Right hindlimb (tissue), 1 donor: ENCODE measurements around the gene H2AZ2.
"Not testable (repeated sequence)": the region's sequence is repeated elsewhere in the genome, so short reads cannot be mapped to it uniquely, and the experiment has no call there.

ENCODE experiments used
- DNase-seq: peaks from one replicate; pipeline ENCODE4 v3.0.0-alpha.2; 2018

Gene H2AZ2

GRCh38 chr7:44870336-44870735 is 22.4 kb upstream of the H2AZ2 start:
- not testable (repeated sequence) for DNase-seq

- DNase-seq: peak; percentile 36
Observed at GRCh38 chr7:44867073-44867995, 19.4 kb upstream of the H2AZ2 start.

- DNase-seq: not testable (repeated sequence)
Observed at GRCh38 chr7:44861949-44862348, 14.1 kb upstream of the H2AZ2 start.

GRCh38 chr7:44858161-44858560 is 10.3 kb upstream of the H2AZ2 start:
- DNase-seq: no peak

- no peak for DNase-seq
Observed at GRCh38 chr7:44854644-44855364, 6.9 kb upstream of the H2AZ2 start.

- no peak for DNase-seq
Observed at GRCh38 chr7:44853391-44853790, 5.5 kb upstream of the H2AZ2 start.

GRCh38 chr7:44852590-44852989 is 4.7 kb upstream of the H2AZ2 start:
- DNase-seq: no peak

- no peak for DNase-seq
Observed at GRCh38 chr7:44849885-44850544, 2.1 kb upstream of the H2AZ2 start.

- DNase-seq: no peak
Observed at GRCh38 chr7:44849259-44849884, 1.5 kb upstream of the H2AZ2 start.

- peak; percentile 95 for DNase-seq
Observed at GRCh38 chr7:44847509-44847919, 373 bp downstream of the H2AZ2 start.

GRCh38 chr7:44846816-44847508 is 925 bp downstream of the H2AZ2 start:
- DNase-seq: no peak

- not testable (repeated sequence) for DNase-seq
Observed at GRCh38 chr7:44846390-44846789, 1.5 kb downstream of the H2AZ2 start.

GRCh38 chr7:44845451-44845850 is 2.4 kb downstream of the H2AZ2 start:
- DNase-seq: no peak

GRCh38 chr7:44843440-44843839 is 4.4 kb downstream of the H2AZ2 start:
- DNase-seq: not testable (repeated sequence)

GRCh38 chr7:44842675-44843074 is 5.2 kb downstream of the H2AZ2 start:
- DNase-seq: not testable (repeated sequence)

- no peak for DNase-seq
Observed at GRCh38 chr7:44838751-44839150, 9.1 kb downstream of the H2AZ2 start.

- DNase-seq: no peak
Observed at GRCh38 chr7:44827567-44827966, 20.3 kb downstream of the H2AZ2 start.

GRCh38 chr7:44824894-44825526 is 22.9 kb downstream of the H2AZ2 start:
- DNase-seq: no peak

GRCh38 chr7:44823255-44823781 is 24.6 kb downstream of the H2AZ2 start:
- DNase-seq: no peak

GRCh38 chr7:44819292-44819691 is 28.6 kb downstream of the H2AZ2 start:
- no peak for DNase-seq

- DNase-seq: no peak
Observed at GRCh38 chr7:44814919-44815318, 33.0 kb downstream of the H2AZ2 start.

GRCh38 chr7:44811571-44811970 is 36.3 kb downstream of the H2AZ2 start:
- no peak for DNase-seq
